GM12878 (cell line): ENCODE data around the gene OR51B4. TPM values are rescaled to one million over a fixed set of nuclear protein-coding genes. Genes with fewer than 3 reads are reported as not detected.

Source experiments
- DPF2 ChIP-seq: fragments of 450-650 bp; IDR thresholded peaks from 2 replicates; pipeline ENCODE4 v1.6.1; 2017; ENCODE audit warnings: mild to moderate bottlenecking
- EZH2 ChIP-seq: IDR thresholded peaks from 2 replicates; pipeline ENCODE4 v1.6.1; 2012; ENCODE audit warnings: low read depth, mild to moderate bottlenecking, control low read depth, inconsistent platforms, low read length, borderline replicate concordance; ENCODE audit not compliant: control insufficient read depth
- KDM1A ChIP-seq: fragments of 200-600 bp; sonication (generic); IDR thresholded peaks from 2 replicates; pipeline ENCODE4 v1.6.1; 2016; ENCODE audit warnings: borderline replicate concordance
- KLF5 ChIP-seq: fragments of 450-650 bp; IDR thresholded peaks from 2 replicates; pipeline ENCODE4 v1.6.1; 2014; ENCODE audit warnings: mild to moderate bottlenecking; ENCODE audit not compliant: partially characterized antibody
- RELA ChIP-seq: fragments of 450-650 bp; IDR thresholded peaks from 2 replicates; pipeline ENCODE4 v1.8.0; 2014; ENCODE audit warnings: borderline replicate concordance; ENCODE audit not compliant: partially characterized antibody
- polyA plus RNA-seq, 11 experiments: library from polyadenylated mRNA; depleted of rRNA in 4 of 11; unstranded in 6 of 11; stranded (reverse) in 5 of 11; fragments of >200 nt; fragmentation: Nextera tagmentation in 4 of 11; fragmentation: Illumina TruSeq in 1 of 11; extraction: Ambion mirVana in 4 of 11; extraction: Trizol in 1 of 11; gene quantifications; 1 replicate in 1 of 11; 2 replicates in 10 of 11; pipeline versions ENCODE4 v1.2.1 to v1.2.3, GENCODE V29; 2011 to 2016; ENCODE audit warnings: inconsistent platforms in 2 of 11, missing spikeins in 2 of 11, low read depth in 1 of 11
- total RNA-seq, 4 experiments: library from RNA; depleted of rRNA in 3 of 4; stranded (reverse); fragments of >200 nt in 3 of 4; fragmentation: Illumina TruSeq in 1 of 4; extraction: Trizol in 1 of 4; gene quantifications; 2 replicates each; pipeline versions ENCODE4 v1.2.1 to v1.2.3, GENCODE V29; 2013 to 2021
- TF ChIP-seq, protein P1 (sequence below): fragments of 450-650 bp; IDR thresholded peaks from 2 replicates; pipeline ENCODE4 v1.6.1; 2017; ENCODE audit warnings: mild to moderate bottlenecking, moderate library complexity
- TF ChIP-seq, protein P2 (sequence below): fragments of 450-650 bp; conservative IDR thresholded peaks from 2 replicates; pipeline ENCODE4 v1.6.1; 2017; ENCODE audit warnings: mild to moderate bottlenecking, moderate library complexity
- TF ChIP-seq, protein P3 (sequence below): fragments of 450-650 bp; IDR thresholded peaks from 2 replicates; pipeline ENCODE4 v1.6.1; 2017; ENCODE audit warnings: mild to moderate bottlenecking, low read depth, inconsistent platforms; ENCODE audit not compliant: poor library complexity, severe bottlenecking
- TF ChIP-seq, protein P4 (sequence below): fragments of 450-650 bp; IDR thresholded peaks from 2 replicates; pipeline ENCODE4 v1.6.1; 2018; ENCODE audit warnings: mild to moderate bottlenecking, low read depth, moderate library complexity; ENCODE audit not compliant: partially characterized antibody

The OR51B4 gene
- total and polyA plus RNA-seq, 10 of the 15 experiments (the other 5 are each of a cell fraction or from before 2014, with no cell fraction given) = 0.23 to 2.1 TPM; not detected in 8

DNA sequence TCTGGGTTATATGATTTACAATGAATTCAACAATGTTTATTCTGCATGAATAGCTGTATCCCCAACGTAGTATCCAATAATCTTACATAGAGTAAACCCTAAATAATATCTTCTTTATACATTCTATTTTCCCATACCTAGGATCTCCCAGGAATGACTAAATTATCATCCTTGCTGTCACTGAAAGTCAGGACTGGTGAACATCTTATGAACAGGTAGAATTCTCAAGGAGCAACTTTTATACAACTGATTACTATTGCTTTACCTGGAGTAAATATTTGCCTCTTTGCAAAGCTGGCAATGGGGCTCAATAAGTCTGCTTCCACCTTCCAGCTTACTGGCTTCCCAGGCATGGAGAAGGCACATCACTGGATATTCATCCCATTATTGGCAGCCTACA is 49.5 kb upstream of the OR51B4 start, which contains the start of gene OR51B6 (continued):
- TF ChIP-seq, protein P1, sequence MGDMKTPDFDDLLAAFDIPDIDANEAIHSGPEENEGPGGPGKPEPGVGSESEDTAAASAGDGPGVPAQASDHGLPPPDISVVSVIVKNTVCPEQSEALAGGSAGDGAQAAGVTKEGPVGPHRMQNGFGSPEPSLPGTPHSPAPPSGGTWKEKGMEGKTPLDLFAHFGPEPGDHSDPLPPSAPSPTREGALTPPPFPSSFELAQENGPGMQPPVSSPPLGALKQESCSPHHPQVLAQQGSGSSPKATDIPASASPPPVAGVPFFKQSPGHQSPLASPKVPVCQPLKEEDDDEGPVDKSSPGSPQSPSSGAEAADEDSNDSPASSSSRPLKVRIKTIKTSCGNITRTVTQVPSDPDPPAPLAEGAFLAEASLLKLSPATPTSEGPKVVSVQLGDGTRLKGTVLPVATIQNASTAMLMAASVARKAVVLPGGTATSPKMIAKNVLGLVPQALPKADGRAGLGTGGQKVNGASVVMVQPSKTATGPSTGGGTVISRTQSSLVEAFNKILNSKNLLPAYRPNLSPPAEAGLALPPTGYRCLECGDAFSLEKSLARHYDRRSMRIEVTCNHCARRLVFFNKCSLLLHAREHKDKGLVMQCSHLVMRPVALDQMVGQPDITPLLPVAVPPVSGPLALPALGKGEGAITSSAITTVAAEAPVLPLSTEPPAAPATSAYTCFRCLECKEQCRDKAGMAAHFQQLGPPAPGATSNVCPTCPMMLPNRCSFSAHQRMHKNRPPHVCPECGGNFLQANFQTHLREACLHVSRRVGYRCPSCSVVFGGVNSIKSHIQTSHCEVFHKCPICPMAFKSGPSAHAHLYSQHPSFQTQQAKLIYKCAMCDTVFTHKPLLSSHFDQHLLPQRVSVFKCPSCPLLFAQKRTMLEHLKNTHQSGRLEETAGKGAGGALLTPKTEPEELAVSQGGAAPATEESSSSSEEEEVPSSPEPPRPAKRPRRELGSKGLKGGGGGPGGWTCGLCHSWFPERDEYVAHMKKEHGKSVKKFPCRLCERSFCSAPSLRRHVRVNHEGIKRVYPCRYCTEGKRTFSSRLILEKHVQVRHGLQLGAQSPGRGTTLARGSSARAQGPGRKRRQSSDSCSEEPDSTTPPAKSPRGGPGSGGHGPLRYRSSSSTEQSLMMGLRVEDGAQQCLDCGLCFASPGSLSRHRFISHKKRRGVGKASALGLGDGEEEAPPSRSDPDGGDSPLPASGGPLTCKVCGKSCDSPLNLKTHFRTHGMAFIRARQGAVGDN = no peak
- TF ChIP-seq, protein P2, sequence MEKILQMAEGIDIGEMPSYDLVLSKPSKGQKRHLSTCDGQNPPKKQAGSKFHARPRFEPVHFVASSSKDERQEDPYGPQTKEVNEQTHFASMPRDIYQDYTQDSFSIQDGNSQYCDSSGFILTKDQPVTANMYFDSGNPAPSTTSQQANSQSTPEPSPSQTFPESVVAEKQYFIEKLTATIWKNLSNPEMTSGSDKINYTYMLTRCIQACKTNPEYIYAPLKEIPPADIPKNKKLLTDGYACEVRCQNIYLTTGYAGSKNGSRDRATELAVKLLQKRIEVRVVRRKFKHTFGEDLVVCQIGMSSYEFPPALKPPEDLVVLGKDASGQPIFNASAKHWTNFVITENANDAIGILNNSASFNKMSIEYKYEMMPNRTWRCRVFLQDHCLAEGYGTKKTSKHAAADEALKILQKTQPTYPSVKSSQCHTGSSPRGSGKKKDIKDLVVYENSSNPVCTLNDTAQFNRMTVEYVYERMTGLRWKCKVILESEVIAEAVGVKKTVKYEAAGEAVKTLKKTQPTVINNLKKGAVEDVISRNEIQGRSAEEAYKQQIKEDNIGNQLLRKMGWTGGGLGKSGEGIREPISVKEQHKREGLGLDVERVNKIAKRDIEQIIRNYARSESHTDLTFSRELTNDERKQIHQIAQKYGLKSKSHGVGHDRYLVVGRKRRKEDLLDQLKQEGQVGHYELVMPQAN = no peak
- TF ChIP-seq, protein P3, sequence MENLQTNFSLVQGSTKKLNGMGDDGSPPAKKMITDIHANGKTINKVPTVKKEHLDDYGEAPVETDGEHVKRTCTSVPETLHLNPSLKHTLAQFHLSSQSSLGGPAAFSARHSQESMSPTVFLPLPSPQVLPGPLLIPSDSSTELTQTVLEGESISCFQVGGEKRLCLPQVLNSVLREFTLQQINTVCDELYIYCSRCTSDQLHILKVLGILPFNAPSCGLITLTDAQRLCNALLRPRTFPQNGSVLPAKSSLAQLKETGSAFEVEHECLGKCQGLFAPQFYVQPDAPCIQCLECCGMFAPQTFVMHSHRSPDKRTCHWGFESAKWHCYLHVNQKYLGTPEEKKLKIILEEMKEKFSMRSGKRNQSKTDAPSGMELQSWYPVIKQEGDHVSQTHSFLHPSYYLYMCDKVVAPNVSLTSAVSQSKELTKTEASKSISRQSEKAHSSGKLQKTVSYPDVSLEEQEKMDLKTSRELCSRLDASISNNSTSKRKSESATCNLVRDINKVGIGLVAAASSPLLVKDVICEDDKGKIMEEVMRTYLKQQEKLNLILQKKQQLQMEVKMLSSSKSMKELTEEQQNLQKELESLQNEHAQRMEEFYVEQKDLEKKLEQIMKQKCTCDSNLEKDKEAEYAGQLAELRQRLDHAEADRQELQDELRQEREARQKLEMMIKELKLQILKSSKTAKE = no peak
- TF ChIP-seq RELA (no peak), KLF5 (no peak), KDM1A (no peak), EZH2 (no peak), DPF2 (no peak)
- TF ChIP-seq, protein P4, sequence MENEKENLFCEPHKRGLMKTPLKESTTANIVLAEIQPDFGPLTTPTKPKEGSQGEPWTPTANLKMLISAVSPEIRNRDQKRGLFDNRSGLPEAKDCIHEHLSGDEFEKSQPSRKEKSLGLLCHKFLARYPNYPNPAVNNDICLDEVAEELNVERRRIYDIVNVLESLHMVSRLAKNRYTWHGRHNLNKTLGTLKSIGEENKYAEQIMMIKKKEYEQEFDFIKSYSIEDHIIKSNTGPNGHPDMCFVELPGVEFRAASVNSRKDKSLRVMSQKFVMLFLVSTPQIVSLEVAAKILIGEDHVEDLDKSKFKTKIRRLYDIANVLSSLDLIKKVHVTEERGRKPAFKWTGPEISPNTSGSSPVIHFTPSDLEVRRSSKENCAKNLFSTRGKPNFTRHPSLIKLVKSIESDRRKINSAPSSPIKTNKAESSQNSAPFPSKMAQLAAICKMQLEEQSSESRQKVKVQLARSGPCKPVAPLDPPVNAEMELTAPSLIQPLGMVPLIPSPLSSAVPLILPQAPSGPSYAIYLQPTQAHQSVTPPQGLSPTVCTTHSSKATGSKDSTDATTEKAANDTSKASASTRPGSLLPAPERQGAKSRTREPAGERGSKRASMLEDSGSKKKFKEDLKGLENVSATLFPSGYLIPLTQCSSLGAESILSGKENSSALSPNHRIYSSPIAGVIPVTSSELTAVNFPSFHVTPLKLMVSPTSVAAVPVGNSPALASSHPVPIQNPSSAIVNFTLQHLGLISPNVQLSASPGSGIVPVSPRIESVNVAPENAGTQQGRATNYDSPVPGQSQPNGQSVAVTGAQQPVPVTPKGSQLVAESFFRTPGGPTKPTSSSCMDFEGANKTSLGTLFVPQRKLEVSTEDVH = no peak
